Stimulated activated CD8-positive, alpha-beta memory T cell treated with anti-CD3 and anti-CD28 coated beads, Interleukin-12 subunit alpha, Interleukin-12 subunit beta, amount 100 ng/mL, for 4 hours (primary cell): Measurements from ENCODE around the gene SLC35G1.

Source experiments
- DNase-seq: peaks from one replicate; pipeline ENCODE4 v3.0.0-alpha.2; 2020; ENCODE audit warnings: low read depth

Gene SLC35G1

GRCh38 chr10:93893646-93894515 lies at the start of gene SLC35G1:
Gene SLC35G1 (plus strand): TSS chr10:93893978. CDS start chr10:93894034, 56 bp downstream.
- DNase-seq, result peak; percentile 60

GRCh38 chr10:93844979-93845626 lies 48.7 kb upstream of the SLC35G1 start:
- DNase-seq, result no peak

GRCh38 chr10:93849593-93849992 lies 44.2 kb upstream of the SLC35G1 start:
- no peak for DNase-seq

- no peak for DNase-seq
Observed at GRCh38 chr10:93850031-93851015, 43.5 kb upstream of the SLC35G1 start.

GRCh38 chr10:93851169-93851568 lies 42.6 kb upstream of the SLC35G1 start:
- DNase-seq, result no peak

GRCh38 chr10:93852476-93853095 lies 41.2 kb upstream of the SLC35G1 start:
- DNase-seq, result no peak

- DNase-seq, result no peak
Observed at GRCh38 chr10:93854975-93855374, 38.8 kb upstream of the SLC35G1 start.

GRCh38 chr10:93856349-93857145 lies 37.2 kb upstream of the SLC35G1 start:
- no peak for DNase-seq

GRCh38 chr10:93859049-93859655 lies 34.6 kb upstream of the SLC35G1 start:
- DNase-seq, result no peak

- DNase-seq, result no peak
Observed at GRCh38 chr10:93861825-93862224, 32.0 kb upstream of the SLC35G1 start.

- DNase-seq, result no peak
Observed at GRCh38 chr10:93865794-93866425, 27.9 kb upstream of the SLC35G1 start.

GRCh38 chr10:93867525-93867924 lies 26.3 kb upstream of the SLC35G1 start:
- DNase-seq, result no peak

- DNase-seq, result no peak
Observed at GRCh38 chr10:93871671-93872204, 22.0 kb upstream of the SLC35G1 start.

GRCh38 chr10:93872375-93873158 lies 21.2 kb upstream of the SLC35G1 start:
- DNase-seq, result no peak

- DNase-seq, result no peak
Observed at GRCh38 chr10:93873420-93874115, 20.2 kb upstream of the SLC35G1 start.

- DNase-seq, result no peak
Observed at GRCh38 chr10:93874309-93875031, 19.3 kb upstream of the SLC35G1 start.

GRCh38 chr10:93875032-93875358 lies 18.8 kb upstream of the SLC35G1 start:
- no peak for DNase-seq

- no peak for DNase-seq
Observed at GRCh38 chr10:93876381-93876780, 17.4 kb upstream of the SLC35G1 start.
